Parathyroid adenoma (tissue), 2 donors: ENCODE measurements around the gene NCOA6.
A peak's percentile ranks its signal among the peaks of the same experiment; 100 is the strongest.

Experiments used
- H2AFZ ChIP-seq: fragments of 300-600 bp; sonication (generic); one replicate; pipeline ENCODE4 v1.7.0; 2017; ENCODE audit warnings: antibody characterized with exemption, mild to moderate bottlenecking
- H3K27ac ChIP-seq: fragments of 300-600 bp; sonication (generic); one replicate; pipeline ENCODE4 v1.7.0; 2017
- H3K27me3 ChIP-seq: fragments of 300-600 bp; sonication (generic); one replicate; pipeline ENCODE4 v1.7.0; 2017; ENCODE audit warnings: low read length; ENCODE audit not compliant: control insufficient read depth, insufficient read depth
- H3K36me3 ChIP-seq: fragments of 300-600 bp; sonication (generic); one replicate; pipeline ENCODE4 v1.7.0; 2017; ENCODE audit warnings: low read length; ENCODE audit not compliant: control insufficient read depth, insufficient read depth
- H3K4me1 ChIP-seq: fragments of 300-600 bp; sonication (generic); one replicate; pipeline ENCODE4 v1.7.0; 2017; ENCODE audit warnings: control low read depth
- H3K4me2 ChIP-seq: fragments of 300-600 bp; sonication (generic); one replicate; pipeline ENCODE4 v1.7.0; 2017; ENCODE audit warnings: low read length
- H3K4me3 ChIP-seq: fragments of 300-600 bp; sonication (generic); one replicate; pipeline ENCODE4 v1.7.0; 2017; ENCODE audit warnings: low read depth, low read length
- H3K79me2 ChIP-seq: fragments of 300-600 bp; sonication (generic); one replicate; pipeline ENCODE4 v1.7.0; 2017; ENCODE audit warnings: control low read depth
- H3K9ac ChIP-seq: fragments of 300-600 bp; sonication (generic); one replicate; pipeline ENCODE4 v1.7.0; 2017; ENCODE audit warnings: mild to moderate bottlenecking
- H3K9me3 ChIP-seq: fragments of 300-600 bp; sonication (generic); one replicate; pipeline ENCODE4 v1.7.0; 2017; ENCODE audit warnings: low read length; ENCODE audit not compliant: control insufficient read depth
- CTCF ChIP-seq: fragments of 300-600 bp; sonication (generic); IDR thresholded peaks from one replicate; pipeline ENCODE4 v1.7.0; 2017; ENCODE audit warnings: antibody characterized with exemption, mild to moderate bottlenecking
- donor health status: primary hyperparathyroidism.

Gene NCOA6

GRCh38 chr20:34709044-34709830 lies 116.2 kb downstream of the NCOA6 start:
- peak overlapping the region; percentile 98 for H2AFZ ChIP-seq
- peak overlapping the region; percentile 66 for H3K4me3 ChIP-seq
- peak overlapping the region; percentile 57 for H3K9ac ChIP-seq
- no peaks in the 10 kb centered on the region for H3K36me3 ChIP-seq
- peak overlapping the region; percentile 71 for H3K4me2 ChIP-seq
- no peak for TF ChIP-seq CTCF
- H3K79me2 ChIP-seq, result peaks cover 2% of the 10 kb centered on the region
- peaks cover 18% of the 10 kb centered on the region for H3K4me1 ChIP-seq
- H3K27me3 ChIP-seq, result no peaks in the 10 kb centered on the region
- no peaks in the 10 kb centered on the region for H3K9me3 ChIP-seq
- H3K27ac ChIP-seq, result peak overlapping the region; percentile 92

DNA sequence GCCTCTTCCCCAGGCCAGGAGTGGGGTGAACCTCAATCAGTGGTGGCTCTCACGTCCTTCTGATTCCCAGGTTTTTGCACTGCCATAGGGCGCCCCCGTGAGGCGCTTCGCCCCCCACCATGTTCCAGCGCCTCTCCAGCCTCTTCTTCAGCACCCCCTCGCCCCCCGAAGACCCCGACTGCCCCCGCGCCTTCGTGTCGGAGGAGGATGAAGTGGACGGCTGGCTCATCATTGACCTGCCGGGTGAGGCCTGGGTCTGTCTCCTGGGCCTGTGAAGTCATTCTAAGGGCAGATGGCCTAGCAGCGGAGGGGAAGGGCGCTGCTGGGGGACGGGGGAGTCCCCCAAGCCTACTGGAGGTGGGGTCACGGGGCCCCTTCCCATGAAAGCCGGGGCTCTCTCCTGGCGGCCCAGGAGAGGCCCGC lies 116.8 kb downstream of the NCOA6 start:
- TF ChIP-seq CTCF, result peak; percentile 48
- no peaks in the 10 kb centered on the region for H3K27me3 ChIP-seq
- peak overlapping the region; percentile 92 for H3K27ac ChIP-seq
- no peaks in the 10 kb centered on the region for H3K36me3 ChIP-seq
- H3K9me3 ChIP-seq, result no peaks in the 10 kb centered on the region
- peaks cover 2% of the 10 kb centered on the region for H3K79me2 ChIP-seq
- peak overlapping the region; percentile 98 for H2AFZ ChIP-seq
- peak overlapping the region; percentile 71 for H3K4me2 ChIP-seq
- peaks cover 19% of the 10 kb centered on the region for H3K4me1 ChIP-seq
- peak overlapping the region; percentile 66 for H3K4me3 ChIP-seq
- no peak overlapping the region for H3K9ac ChIP-seq

- no peak for TF ChIP-seq CTCF
- Histone ChIP-seq H3K79me2 (peaks cover 2% of the 10 kb centered on the region), H3K4me2 (no peak overlapping the region), H3K4me3 (no peak overlapping the region), H3K9me3 (no peaks in the 10 kb centered on the region), H2AFZ (no peak overlapping the region), H3K36me3 (no peaks in the 10 kb centered on the region), H3K9ac (no peak overlapping the region), H3K27ac (no peak overlapping the region), H3K4me1 (peaks cover 23% of the 10 kb centered on the region), H3K27me3 (no peaks in the 10 kb centered on the region)
Observed at GRCh38 chr20:34706912-34707784, 118.3 kb downstream of the NCOA6 start.

GRCh38 chr20:34706302-34706875 lies 119.1 kb downstream of the NCOA6 start:
- H3K36me3 ChIP-seq, result no peaks in the 10 kb centered on the region
- no peak overlapping the region for H2AFZ ChIP-seq
- H3K9ac ChIP-seq, result no peak overlapping the region
- H3K4me3 ChIP-seq, result no peak overlapping the region
- peaks cover 2% of the 10 kb centered on the region for H3K79me2 ChIP-seq
- H3K27me3 ChIP-seq, result no peaks in the 10 kb centered on the region
- no peak overlapping the region for H3K4me2 ChIP-seq
- H3K9me3 ChIP-seq, result no peaks in the 10 kb centered on the region
- H3K27ac ChIP-seq, result no peak overlapping the region
- TF ChIP-seq CTCF, result no peak
- peaks cover 23% of the 10 kb centered on the region for H3K4me1 ChIP-seq
